HG03139 (cell line): Measurements from ENCODE around the gene ZNRF3.
"Not testable (repeated sequence)": the region's sequence is repeated elsewhere in the genome, so short reads cannot be mapped to it uniquely, and the experiment has no call there.

Experiments
- ATAC-seq: cut with Tn5 transposase; IDR thresholded peaks from one replicate; pipeline ENCODE4 v1.9.1; 2021; ENCODE audit not compliant: unreplicated experiment

Gene ZNRF3

GRCh38 chr22:29080106-29080975 is 197.0 kb downstream of the ZNRF3 start:
- no peak for ATAC-seq

GRCh38 chr22:29081517-29082236 is 198.3 kb downstream of the ZNRF3 start:
- ATAC-seq = no peak

- no peak for ATAC-seq
These were observed 199.6 kb downstream of the ZNRF3 start for GRCh38 chr22:29082826-29083545.

GRCh38 chr22:29083576-29083932 is 200.2 kb downstream of the ZNRF3 start:
- ATAC-seq = not testable (repeated sequence)

- ATAC-seq = no peak
These were observed 200.7 kb downstream of the ZNRF3 start for GRCh38 chr22:29083933-29084591.

GRCh38 chr22:29087012-29087411 is 203.6 kb downstream of the ZNRF3 start:
- ATAC-seq = no peak

GRCh38 chr22:29088809-29089208 is 205.4 kb downstream of the ZNRF3 start:
- no peak for ATAC-seq

- ATAC-seq = no peak
These were observed 206.1 kb downstream of the ZNRF3 start for GRCh38 chr22:29089507-29089906.

- no peak for ATAC-seq
These were observed 206.7 kb downstream of the ZNRF3 start for GRCh38 chr22:29090039-29090438.

GRCh38 chr22:29092243-29092642 is 208.9 kb downstream of the ZNRF3 start:
- no peak for ATAC-seq

GRCh38 chr22:29093030-29093429 is 209.7 kb downstream of the ZNRF3 start:
- no peak for ATAC-seq

GRCh38 chr22:29093501-29094300 is 210.3 kb downstream of the ZNRF3 start:
- no peak for ATAC-seq

GRCh38 chr22:29095459-29095858 is 212.1 kb downstream of the ZNRF3 start:
- no peak for ATAC-seq

GRCh38 chr22:29096736-29097669 is 213.6 kb downstream of the ZNRF3 start:
- no peak for ATAC-seq

- no peak for ATAC-seq
These were observed 214.9 kb downstream of the ZNRF3 start for GRCh38 chr22:29098296-29098695.

GRCh38 chr22:29102300-29102699 is 218.9 kb downstream of the ZNRF3 start:
- no peak for ATAC-seq

- no peak for ATAC-seq
These were observed 219.7 kb downstream of the ZNRF3 start for GRCh38 chr22:29103121-29103520.

GRCh38 chr22:29105468-29105867 is 222.1 kb downstream of the ZNRF3 start:
- no peak for ATAC-seq

GRCh38 chr22:29106839-29107238 is 223.5 kb downstream of the ZNRF3 start:
- no peak for ATAC-seq
